SJSA1 (cell line): ENCODE data around the gene ERN1. TPM values are rescaled to one million over a fixed set of nuclear protein-coding genes. Genes with fewer than 3 reads are reported as not detected.
A peak's percentile ranks its signal among the peaks of the same experiment; 100 is the strongest.
"Not testable (repeated sequence)": the region's sequence is repeated elsewhere in the genome, so short reads cannot be mapped to it uniquely, and the experiment has no call there.

Source experiments
- DNase-seq, 2 experiments: peaks; one replicate each; pipeline ENCODE4 v3.0.0-alpha.2; 2015 to 2020; ENCODE audit warnings: low spot score in 2 of 2, low read depth in 1 of 2
- H3K27ac ChIP-seq: fragments of 250-450 bp; sonication (Bioruptor Pico); 2 replicates; pipeline ENCODE4 v1.5.1; 2020; ENCODE audit warnings: mild to moderate bottlenecking, moderate library complexity
- H3K27me3 ChIP-seq: fragments of 250-450 bp; sonication (Bioruptor Pico); replicated peaks from 2 replicates; pipeline ENCODE4 v1.5.1; 2020; ENCODE audit warnings: mild to moderate bottlenecking, moderate library complexity
- H3K36me3 ChIP-seq: fragments of 250-450 bp; sonication (Bioruptor Pico); 2 replicates; pipeline ENCODE4 v1.5.1; 2020; ENCODE audit warnings: mild to moderate bottlenecking
- H3K4me1 ChIP-seq: fragments of 250-450 bp; sonication (Bioruptor Pico); replicated peaks from 2 replicates; pipeline ENCODE4 v1.6.1; 2021; ENCODE audit warnings: mild to moderate bottlenecking
- H3K4me3 ChIP-seq: fragments of 250-450 bp; sonication (Bioruptor Pico); 2 replicates; pipeline ENCODE4 v1.5.1; 2020; ENCODE audit warnings: mild to moderate bottlenecking
- H3K9me3 ChIP-seq: fragments of 250-450 bp; sonication (Bioruptor Pico); replicated peaks from 2 replicates; pipeline ENCODE4 v1.5.1; 2020; ENCODE audit warnings: mild to moderate bottlenecking
- total RNA-seq: library from RNA; depleted of rRNA; stranded (reverse); fragments of >200 nt; shearing (Covaris generic); gene quantifications from 2 replicates; pipeline ENCODE4 v1.2.3, GENCODE V29; 2014

Gene ERN1
- total RNA-seq, 1 experiment from 2014 or later = 5.8 TPM

GRCh38 chr17:64036198-64036922 lies 93.6 kb downstream of the ERN1 start:
- Histone ChIP-seq H3K36me3 (no peaks in the 10 kb centered on the region), H3K9me3 (no peaks in the 10 kb centered on the region), H3K27me3 (no peaks in the 10 kb centered on the region), H3K4me3 (no peak overlapping the region), H3K27ac (no peak overlapping the region), H3K4me1 (no peaks in the 10 kb centered on the region)
- DNase-seq = no peak

GRCh38 chr17:64032081-64032480 lies 97.9 kb downstream of the ERN1 start:
- H3K9me3 ChIP-seq = no peaks in the 10 kb centered on the region
- H3K27ac ChIP-seq = no peak overlapping the region
- no peaks in the 10 kb centered on the region for H3K36me3 ChIP-seq
- H3K4me3 ChIP-seq = no peak overlapping the region
- no peak for DNase-seq
- H3K27me3 ChIP-seq = no peaks in the 10 kb centered on the region
- H3K4me1 ChIP-seq = no peaks in the 10 kb centered on the region

GRCh38 chr17:64028874-64029464 lies 101.0 kb downstream of the ERN1 start:
- no peak overlapping the region for H3K27ac ChIP-seq
- no peaks in the 10 kb centered on the region for H3K36me3 ChIP-seq
- no peaks in the 10 kb centered on the region for H3K27me3 ChIP-seq
- DNase-seq = peak; percentile 27 to 69
- H3K4me1 ChIP-seq = no peaks in the 10 kb centered on the region
- no peaks in the 10 kb centered on the region for H3K9me3 ChIP-seq
- no peak overlapping the region for H3K4me3 ChIP-seq

GRCh38 chr17:64025732-64026294 lies 104.1 kb downstream of the ERN1 start:
- Histone ChIP-seq H3K4me3 (no peak overlapping the region), H3K27me3 (no peaks in the 10 kb centered on the region), H3K4me1 (no peaks in the 10 kb centered on the region), H3K27ac (no peak overlapping the region), H3K36me3 (no peaks in the 10 kb centered on the region), H3K9me3 (no peaks in the 10 kb centered on the region)
- peak; percentile 70 to 88 for DNase-seq

GRCh38 chr17:64024781-64025731 lies 104.9 kb downstream of the ERN1 start:
- Histone ChIP-seq H3K4me1 (no peaks in the 10 kb centered on the region), H3K4me3 (no peak overlapping the region), H3K36me3 (no peaks in the 10 kb centered on the region), H3K9me3 (no peaks in the 10 kb centered on the region), H3K27me3 (no peaks in the 10 kb centered on the region), H3K27ac (no peak overlapping the region)
- DNase-seq = no peak

GRCh38 chr17:64024215-64024654 lies 105.7 kb downstream of the ERN1 start:
- Histone ChIP-seq H3K9me3 (no peaks in the 10 kb centered on the region), H3K36me3 (no peaks in the 10 kb centered on the region), H3K27ac (no peak overlapping the region), H3K4me3 (no peak overlapping the region), H3K27me3 (no peaks in the 10 kb centered on the region), H3K4me1 (no peaks in the 10 kb centered on the region)
- DNase-seq = no peak

- Histone ChIP-seq H3K4me1 (no peaks in the 10 kb centered on the region), H3K9me3 (no peaks in the 10 kb centered on the region), H3K27me3 (no peaks in the 10 kb centered on the region), H3K4me3 (no peak overlapping the region), H3K36me3 (no peaks in the 10 kb centered on the region), H3K27ac (no peak overlapping the region)
- DNase-seq = no peak
Observed at GRCh38 chr17:64022611-64023063, 107.3 kb downstream of the ERN1 start.

GRCh38 chr17:64020056-64020766 lies 109.7 kb downstream of the ERN1 start, which contains the start of gene ICAM2:
ICAM2 (minus strand) TSS chr17:64020633; CDS start chr17:64006691, 13,942 bp downstream.
- Histone ChIP-seq H3K4me3 (peak within 1 kb of the TSS; percentile 12), H3K27ac (no peak within 1 kb of the TSS), H3K4me1 (no peaks in the 10 kb centered on the region), H3K27me3 (peaks cover 3% of the 10 kb centered on the region; the same call in 1 of the 2 replicates), H3K36me3 (no peaks in the 10 kb centered on the region), H3K9me3 (no peaks in the 10 kb centered on the region)
- no peak for DNase-seq

- not testable (repeated sequence) for H3K27me3 ChIP-seq, H3K4me1 ChIP-seq, H3K4me3 ChIP-seq, H3K9me3 ChIP-seq, H3K36me3 ChIP-seq, H3K27ac ChIP-seq, DNase-seq
Observed at GRCh38 chr17:64019551-64019961, 110.4 kb downstream of the ERN1 start.

- Histone ChIP-seq H3K36me3 (no peaks in the 10 kb centered on the region), H3K27ac (no peak overlapping the region), H3K27me3 (peaks cover 9% of the 10 kb centered on the region; the same call in 1 of the 2 replicates), H3K4me1 (no peaks in the 10 kb centered on the region), H3K9me3 (no peaks in the 10 kb centered on the region), H3K4me3 (no peak overlapping the region)
- DNase-seq = no peak
Observed at GRCh38 chr17:64017381-64017980, 112.5 kb downstream of the ERN1 start.

GRCh38 chr17:64016974-64017373 lies 113.0 kb downstream of the ERN1 start:
- Histone ChIP-seq H3K27me3 (peaks cover 10% of the 10 kb centered on the region; the same call in 1 of the 2 replicates), H3K9me3 (no peaks in the 10 kb centered on the region), H3K4me3 (no peak overlapping the region), H3K4me1 (no peaks in the 10 kb centered on the region), H3K27ac (no peak overlapping the region), H3K36me3 (no peaks in the 10 kb centered on the region)
- no peak for DNase-seq

GRCh38 chr17:64016231-64016784 lies 113.6 kb downstream of the ERN1 start:
- H3K4me1 ChIP-seq = no peaks in the 10 kb centered on the region

More at GRCh38 chr17:64016231-64016784, 113.6 kb downstream of the ERN1 start:
- Histone ChIP-seq H3K4me3 (no peak overlapping the region), H3K27ac (no peak overlapping the region), H3K27me3 (peaks cover 10% of the 10 kb centered on the region; the same call in 1 of the 2 replicates), H3K36me3 (no peaks in the 10 kb centered on the region), H3K9me3 (no peaks in the 10 kb centered on the region)
- no peak for DNase-seq
